Heart right ventricle (tissue), 16 donors: ENCODE measurements around the gene FKBP2. TPM values are rescaled to one million over a fixed set of nuclear protein-coding genes. Genes with fewer than 3 reads are reported as not detected.

Experiments used
- ATAC-seq, 8 donors: fragments of 200-7000 bp; cut with Tn5 transposase; one replicate each; pipeline ENCODE4 v1.9.1; 2020; ENCODE audit warnings: mild to moderate bottlenecking in 8 of 8, moderate library complexity in 8 of 8, moderate number of reproducible peaks in 1 of 8
- DNase-seq, 2 donors: peaks; one replicate each; pipeline ENCODE4 v3.0.0-alpha.2; 2020
- H3K27ac ChIP-seq, 10 donors: fragments of 200-600 bp; sonication (generic) in 2 of 10; one replicate each; pipeline versions ENCODE4 v1.5.0 to v1.8.0; 2020 to 2022; ENCODE audit warnings: mild to moderate bottlenecking in 3 of 10
- H3K27me3 ChIP-seq, 7 donors: fragments of 200-600 bp; one replicate each; pipeline ENCODE4 v1.8.0; 2021 to 2022; ENCODE audit warnings: mild to moderate bottlenecking in 2 of 7
- H3K36me3 ChIP-seq, 9 donors: fragments of 200-600 bp; sonication (generic) in 1 of 9; one replicate each; pipeline versions ENCODE4 v1.5.0 to v1.8.0; 2020 to 2022; ENCODE audit warnings: mild to moderate bottlenecking in 2 of 9
- H3K4me1 ChIP-seq, 9 donors: fragments of 200-600 bp; sonication (generic) in 1 of 9; one replicate each; pipeline versions ENCODE4 v1.5.0 to v1.8.0; 2020 to 2022; ENCODE audit warnings: mild to moderate bottlenecking in 4 of 9
- H3K4me3 ChIP-seq, 10 donors: fragments of 200-600 bp; sonication (generic) in 2 of 10; one replicate each; pipeline versions ENCODE4 v1.5.0 to v1.8.0; 2020 to 2022; ENCODE audit warnings: mild to moderate bottlenecking in 7 of 10, moderate library complexity in 2 of 10
- H3K9me3 ChIP-seq, 11 donors: fragments of 200-600 bp in 10 of 11; sonication (generic) in 2 of 11; one replicate each; pipeline versions ENCODE4 v1.5.0 to v1.8.0; 2013 to 2022; ENCODE audit warnings: mild to moderate bottlenecking in 2 of 11, control low read depth in 1 of 11, moderate library complexity in 1 of 11
- CTCF ChIP-seq, 9 donors: fragments of 200-600 bp; sonication (generic) in 2 of 9; IDR thresholded peaks; one replicate each; pipeline versions ENCODE4 v1.5.0 to v1.8.0; 2021 to 2022; ENCODE audit warnings: antibody characterized with exemption in 9 of 9, mild to moderate bottlenecking in 5 of 9, moderate library complexity in 1 of 9
- WGBS, 2 donors: extraction: QIAGEN DNeasy Blood & Tissue Kit; methylation state at CpG; one replicate each; pipeline ENCODE4 v1.1.7; 2013; ENCODE audit warnings: inconsistent platforms in 1 of 2; 5-methylcytosine and 5-hydroxymethylcytosine counted together
- intact Hi-C, 10 donors: fragments of 100-400 bp; cut with DNase I; formaldehyde crosslinking; loops; one replicate each; pipeline versions ENCODE4 v1.11.1 to v1.14.2; 2022
- polyA plus RNA-seq, 2 donors: library from polyadenylated mRNA; stranded (reverse); fragments of 200-250 nt; gene quantifications; one replicate each; pipeline ENCODE4 v1.2.3, GENCODE V29; 2013
- total RNA-seq, 10 donors: library from RNA; stranded (reverse); fragmentation: NEBNext Ultra II Directional in 3 of 10; extraction: Animal tissue kit (Norgen Biotek cat#: 25700) in 3 of 10; gene quantifications; one replicate each; pipeline versions ENCODE4 v1.2.1 to v1.2.4, GENCODE V29; 2021 to 2023
- donor health status: Arrhythmogenic right ventricular cardiomyopathy.
- donor health status: ischemic (EF 13 %, LVEDD 7.1; RV severe dilation, severe dysfunction).
- donor health status: healthy with polysubstance abuse.
- donor health status: DM: no; HTN: yes; CAD: no.
- donor health status: DM: no; HTN: no; CAD: no.
- donor health status: ischemic (EF 25% LVEDD 6.9; RV normal size, moderate dysfunction).
- donor health status: ischemic (EF 25% LVEDD 5.7; RV mildly dilated, moderate dysfunction).
- donor health status: healthy.
- donor health status: DM: yes; HTN: yes; CAD: no.
- donor health status: Ischemic cardiomyopathy.
- donor health status: ischemic (EF 35%, LVEDD 5.7; RV mildly dilated, moderate dysfunction).
- donor health status: nonischemic (EF 11% LVEDD 7.7; RV severe dilation, severe dysfunction).
- donor health status: DM: yes; HTN: yes; CAD: no.
- donor health status: PGD.
- donor health status: ischemic (EF 29% LVEDD 5.4; RV normal size, mild dysfunction).
- donor health status: nonischemic (EF 23%, LVEDD 6.1; RV moderate dilation, normal function).

The FKBP2 gene
- total and polyA plus RNA-seq, 12 donors: 40.2 to 404 (median 49.4) TPM

GRCh38 chr11:64261556-64262080 lies 20.7 kb downstream of the FKBP2 start:
- Histone ChIP-seq H3K27ac (no peak overlapping the region), H3K9me3 (no peaks in the 10 kb centered on the region), H3K27me3 (no peaks in the 10 kb centered on the region), H3K4me3 (no peak overlapping the region), H3K4me1 (peaks cover 0 to 4% (median 0%) of the 10 kb centered on the region in 9 donors), H3K36me3 (peaks cover 0 to 100% (median 29%) of the 10 kb centered on the region in 9 donors)
- intact Hi-C loops: no loop called here
- DNase-seq (no peak), ATAC-seq (no peak)
- TF ChIP-seq CTCF (IDR thresholded peaks at IDR 0.05): no peak
- 93 to 95% methylated on average over 18 of the region's 18 CpGs for WGBS, 2 donors

- TF ChIP-seq CTCF (IDR thresholded peaks at IDR 0.05): no peak
- no peak for DNase-seq
- 94 to 95% methylated on average over 42 of the region's 42 CpGs for WGBS, 2 donors
These were observed 21.5 kb downstream of the FKBP2 start for GRCh38 chr11:64262271-64263002.

GRCh38 chr11:64263021-64263946 lies 22.4 kb downstream of the FKBP2 start:
- no peaks in the 10 kb centered on the region for H3K9me3 ChIP-seq
- no peak overlapping the region for H3K27ac ChIP-seq
- WGBS, 2 donors: 84 to 87% methylated on average over 29 of the region's 29 CpGs
- no peak for TF ChIP-seq CTCF (IDR thresholded peaks at IDR 0.05)
- peaks cover 11 to 21% (median 15%) of the 10 kb centered on the region in 9 donors for H3K4me1 ChIP-seq
- H3K36me3 ChIP-seq: peaks cover 0 to 89% (median 27%) of the 10 kb centered on the region in 9 donors
- intact Hi-C loops: no loop called here
- H3K27me3 ChIP-seq: no peaks in the 10 kb centered on the region
- ATAC-seq (no peak), DNase-seq (no peak)
- H3K4me3 ChIP-seq: no peak overlapping the region

More at GRCh38 chr11:64262271-64263002, 21.5 kb downstream of the FKBP2 start:
- Histone ChIP-seq H3K27me3 (no peaks in the 10 kb centered on the region), H3K4me1 (peaks cover 4 to 13% (median 7%) of the 10 kb centered on the region in 9 donors), H3K36me3 (peaks cover 0 to 98% (median 28%) of the 10 kb centered on the region in 9 donors), H3K9me3 (no peaks in the 10 kb centered on the region), H3K4me3 (no peak overlapping the region), H3K27ac (no peak overlapping the region)
- ATAC-seq: no peak
- intact Hi-C loops: no loop called here

- Histone ChIP-seq H3K27me3 (no peaks in the 10 kb centered on the region), H3K36me3 (peaks cover 0 to 83% (median 23%) of the 10 kb centered on the region in 9 donors), H3K4me3 (no peak overlapping the region)
These were observed 23.0 kb downstream of the FKBP2 start for GRCh38 chr11:64263947-64264317.

More at GRCh38 chr11:64263947-64264317, 23.0 kb downstream of the FKBP2 start:
- ATAC-seq: no peak
- Histone ChIP-seq H3K4me1 (peaks cover 18 to 28% (median 22%) of the 10 kb centered on the region in 9 donors), H3K27ac (no peak overlapping the region), H3K9me3 (no peaks in the 10 kb centered on the region)
- no peak for TF ChIP-seq CTCF (IDR thresholded peaks at IDR 0.05)
- 90 to 95% methylated on average over 8 of the region's 8 CpGs for WGBS, 2 donors
- no peak for DNase-seq
- intact Hi-C loops: no loop called here
